Panc1 (cell line): ENCODE results near the gene JADE1. TPM values are rescaled to one million over a fixed set of nuclear protein-coding genes. Genes with fewer than 3 reads are reported as not detected.

Source experiments
- ATAC-seq: fragments of 200-7000 bp; cut with Tn5 transposase; 2 replicates; pipeline ENCODE4 v1.9.1; 2020; ENCODE audit warnings: mild to moderate bottlenecking, moderate library complexity
- BruUV-seq: library from RNA; stranded (reverse); fragments of 400-500 nt; replicated peaks from 2 replicates; lab custom pipeline; 2021; lab: Mats Ljungman, UMichigan
- CTCF ChIA-PET: fragments of 300-600 bp; sonication (Branson Sonifier 250); formaldehyde crosslinking; loops from one replicate; lab custom pipeline; 2022; ENCODE audit warnings: antibody characterized with exemption; lab: Charles Lee
- POLR2A ChIA-PET: fragments of 300-600 bp; sonication (Branson Sonifier 250); formaldehyde crosslinking; loops from one replicate; lab custom pipeline; 2022; ENCODE audit warnings: antibody characterized with exemption; lab: Charles Lee
- DNase-seq: peaks from one replicate; pipeline ENCODE4 v3.0.0-alpha.2; 2010; ENCODE audit warnings: low read depth, low spot score
- H3K27ac ChIP-seq: 2 replicates; pipeline ENCODE4 v1.5.1; 2011; ENCODE audit warnings: mild to moderate bottlenecking, low read length, inconsistent platforms
- H3K27me3 ChIP-seq: fragments of 200-500 bp; sonication (Bioruptor generic); 2 replicates; pipeline ENCODE4 v1.6.0; 2014; ENCODE audit warnings: low read length, inconsistent platforms; ENCODE audit not compliant: control insufficient read depth, insufficient read depth
- H3K36me3 ChIP-seq: fragments of 200-500 bp; sonication (Bioruptor generic); 2 replicates; pipeline ENCODE4 v1.5.1; 2014; ENCODE audit warnings: inconsistent platforms, mild to moderate bottlenecking, low read length, moderate library complexity; ENCODE audit not compliant: control insufficient read depth, insufficient read depth
- H3K4me1 ChIP-seq: 2 replicates; pipeline ENCODE4 v1.5.1; 2011; ENCODE audit warnings: inconsistent platforms, mild to moderate bottlenecking, low read length, moderate library complexity; ENCODE audit not compliant: control insufficient read depth, insufficient read depth
- H3K4me3 ChIP-seq, 2 experiments: 2 replicates each; pipeline ENCODE4 v1.5.1; 2011 to 2012; ENCODE audit warnings: low read depth in 2 of 2, low read length in 2 of 2, mild to moderate bottlenecking in 2 of 2, inconsistent platforms in 1 of 2, moderate library complexity in 1 of 2
- H3K9me3 ChIP-seq: fragments of 200-500 bp; sonication (Bioruptor generic); 2 replicates; pipeline ENCODE4 v1.5.1; 2014; ENCODE audit warnings: low read depth, mild to moderate bottlenecking, inconsistent platforms, low read length, moderate library complexity; ENCODE audit not compliant: control insufficient read depth, insufficient read depth
- CTCF ChIP-seq: fragments of 450-650 bp; IDR thresholded peaks from 2 replicates; pipeline ENCODE4 v1.5.1; 2017; ENCODE audit warnings: mild to moderate bottlenecking
- POLR2AphosphoS5 ChIP-seq: IDR thresholded peaks from 2 replicates; pipeline ENCODE4 v1.6.1; 2012; ENCODE audit warnings: mild to moderate bottlenecking, low read depth, low read length, moderate library complexity
- REST ChIP-seq, 2 experiments: IDR thresholded peaks; 2 replicates each; pipeline ENCODE4 v1.6.1; 2011 to 2012; ENCODE audit warnings: low read depth in 2 of 2, control low read depth in 1 of 2, low read length in 1 of 2, mild to moderate bottlenecking in 1 of 2, moderate library complexity in 1 of 2; ENCODE audit not compliant: insufficient read depth in 1 of 2
- SIN3A ChIP-seq: IDR thresholded peaks from 2 replicates; pipeline ENCODE4 v1.6.1; 2012; ENCODE audit warnings: low read depth, mild to moderate bottlenecking, low read length, moderate library complexity, borderline replicate concordance; ENCODE audit not compliant: insufficient read depth
- TCF7L2 ChIP-seq: IDR thresholded peaks from 2 replicates; pipeline ENCODE4 v1.6.1; 2011; ENCODE audit warnings: mild to moderate bottlenecking, low read depth, low read length, inconsistent platforms
- in situ Hi-C: cut with HindIII; loops from 2 replicates; pipeline ENCODE4 v1.10.0; 2016; ENCODE audit warnings: low sequenced_read_pairs, low pct_unique_long_range_greater_than_20kb
- intact Hi-C: fragments of 100-400 bp; cut with micrococcal nuclease; formaldehyde crosslinking; loops from one replicate; pipeline ENCODE4 v1.10.0; 2022; ENCODE audit not compliant: unreplicated experiment
- total RNA-seq: library from RNA; stranded (reverse); gene quantifications from one replicate; pipeline ENCODE4 v1.2.1, GENCODE V29; 2021; ENCODE audit not compliant: unreplicated experiment

The JADE1 gene
- total RNA-seq, 1 experiment from 2014 or later: 23.4 TPM

GRCh38 chr4:128841402-128841801 lies 31.9 kb downstream of the JADE1 start:
- Histone ChIP-seq H3K27ac (no peak overlapping the region), H3K27me3 (no peaks in the 10 kb centered on the region), H3K4me1 (no peaks in the 10 kb centered on the region), H3K9me3 (no peaks in the 10 kb centered on the region), H3K4me3 (no peak overlapping the region), H3K36me3 (peaks cover 2% of the 10 kb centered on the region)
- ATAC-seq (no peak), DNase-seq (no peak)
- no peak for TF ChIP-seq SIN3A
- TF ChIP-seq CTCF: no peak
- no peak for TF ChIP-seq POLR2AphosphoS5
- TF ChIP-seq REST (IDR thresholded peaks at IDR 0.05; ENCODE audit: insufficient read depth in 1 of 2, low read depth in 2 of 2, low read length in 1 of 2): no peak
- no peak for TF ChIP-seq TCF7L2
- intact Hi-C loops: no loop called here
- POLR2A ChIA-PET: no interaction called here
- CTCF ChIA-PET: no interaction called here
- in situ Hi-C loops: no loop called here
- no TSS peak for BruUV-seq

- intact Hi-C loops (no loop called here), in situ Hi-C loops (no loop called here)
- H3K36me3 ChIP-seq: peaks cover 2% of the 10 kb centered on the region
- TF ChIP-seq TCF7L2 (no peak), CTCF (no peak), REST (IDR thresholded peaks at IDR 0.05; ENCODE audit: insufficient read depth in 1 of 2, low read depth in 2 of 2, low read length in 1 of 2) (no peak), SIN3A (no peak), POLR2AphosphoS5 (no peak)
- ChIA-PET POLR2A (no interaction called here), CTCF (no interaction called here)
- BruUV-seq: no TSS peak
- no peak overlapping the region for H3K27ac ChIP-seq
- no peak overlapping the region for H3K4me3 ChIP-seq
- DNase-seq (no peak), ATAC-seq (no peak)
- no peaks in the 10 kb centered on the region for H3K9me3 ChIP-seq
- H3K4me1 ChIP-seq: no peaks in the 10 kb centered on the region
- H3K27me3 ChIP-seq: no peaks in the 10 kb centered on the region
Measured at GRCh38 chr4:128844931-128845330, 35.4 kb downstream of the JADE1 start.
